DND-41 (cell line): ENCODE measurements around the gene ART4.

ENCODE experiments used
- ATAC-seq: fragments of 200-7000 bp; cut with Tn5 transposase; 3 replicates; pipeline ENCODE4 v1.9.1; 2021; ENCODE audit warnings: low read depth; ENCODE audit not compliant: insufficient read depth
- DNase-seq: peaks from one replicate; pipeline ENCODE4 v3.0.0-alpha.2; 2020
- H2AFZ ChIP-seq: 2 replicates; pipeline ENCODE4 v1.6.0; 2012; ENCODE audit warnings: low read depth, low read length
- H3K27ac ChIP-seq: 2 replicates; pipeline ENCODE4 v1.5.1; 2012; ENCODE audit warnings: low read length, inconsistent platforms
- H3K27me3 ChIP-seq: fragments of 200-600 bp; sonication (generic); 2 replicates; pipeline ENCODE4 v1.6.0; 2012; ENCODE audit warnings: low read length, mild to moderate bottlenecking, inconsistent platforms; ENCODE audit not compliant: insufficient read depth, poor library complexity
- H3K36me3 ChIP-seq: 2 replicates; pipeline ENCODE4 v1.5.1; 2012; ENCODE audit warnings: low read length, inconsistent platforms; ENCODE audit not compliant: insufficient read depth
- H3K4me1 ChIP-seq: 2 replicates; pipeline ENCODE4 v1.5.1; 2012; ENCODE audit warnings: mild to moderate bottlenecking, low read length; ENCODE audit not compliant: insufficient read depth
- H3K4me2 ChIP-seq: 2 replicates; pipeline ENCODE4 v1.6.0; 2012; ENCODE audit warnings: mild to moderate bottlenecking, moderate library complexity, low read length, inconsistent platforms; ENCODE audit not compliant: insufficient read depth
- H3K4me3 ChIP-seq, 2 experiments: fragments of 200-600 bp in 1 of 2; shearing (Covaris generic) in 1 of 2; 2 replicates each; pipeline ENCODE4 v1.5.1; 2012 to 2016; ENCODE audit warnings: inconsistent platforms in 2 of 2, low read length in 2 of 2, mild to moderate bottlenecking in 2 of 2, low read depth in 1 of 2, moderate library complexity in 1 of 2
- H3K79me2 ChIP-seq: 2 replicates; pipeline ENCODE4 v1.6.0; 2012; ENCODE audit warnings: low read length, inconsistent platforms; ENCODE audit not compliant: insufficient read depth
- H3K9ac ChIP-seq: 2 replicates; pipeline ENCODE4 v1.6.0; 2012; ENCODE audit warnings: low read depth, mild to moderate bottlenecking, inconsistent platforms, low read length, moderate library complexity
- H3K9me3 ChIP-seq: 2 replicates; pipeline ENCODE4 v1.5.1; 2012; ENCODE audit warnings: low read length, moderate library complexity, mild to moderate bottlenecking, inconsistent platforms; ENCODE audit not compliant: insufficient read depth, severe bottlenecking
- H4K20me1 ChIP-seq: 2 replicates; pipeline ENCODE4 v1.6.0; 2012; ENCODE audit warnings: low read length; ENCODE audit not compliant: insufficient read depth
- CTCF ChIP-seq: IDR thresholded peaks from 2 replicates; pipeline ENCODE4 v1.5.1; 2012; ENCODE audit warnings: borderline replicate concordance, low read length, moderate library complexity, mild to moderate bottlenecking; ENCODE audit not compliant: poor library complexity, severe bottlenecking; ENCODE audit errors: extremely low read depth
- EZH2 ChIP-seq: IDR thresholded peaks from 3 replicates; pipeline ENCODE4 v1.6.1; 2012; ENCODE audit warnings: borderline replicate concordance, low read depth, mild to moderate bottlenecking, moderate library complexity, low read length, inconsistent platforms; ENCODE audit not compliant: severe bottlenecking

ART4 gene

GRCh38 chr12:14803830-14804160, 39.5 kb downstream of the ART4 start:
- Histone ChIP-seq H3K36me3 (peaks cover 22% of the 10 kb centered on the region), H3K27ac (peak overlapping the region; percentile 78), H2AFZ (peak overlapping the region; percentile 89), H3K79me2 (peaks cover 51% of the 10 kb centered on the region), H3K9me3 (no peaks in the 10 kb centered on the region), H3K4me2 (peak overlapping the region; percentile 71), H3K4me3 (peak overlapping the region; percentile 87 to 91), H3K4me1 (peaks cover 33% of the 10 kb centered on the region), H3K27me3 (no peaks in the 10 kb centered on the region), H3K9ac (peak overlapping the region; percentile 83), H4K20me1 (peaks cover 13% of the 10 kb centered on the region; the same call in 1 of the 2 replicates)
- DNase-seq: no peak
- TF ChIP-seq CTCF: no peak
- TF ChIP-seq EZH2: no peak
- peak; percentile 22 for ATAC-seq

GRCh38 chr12:14803011-14803829, 40.1 kb downstream of the ART4 start, which contains the start of the genes C12orf60 and WBP11:
Gene C12orf60, plus strand, starts transcription at chr12:14803670. Its CDS starts 19,266 bp downstream, at chr12:14822936.
Gene WBP11, minus strand, starts transcription at chr12:14803478. Its CDS starts 2,095 bp downstream, at chr12:14801383.
- peaks cover 28% of the 10 kb centered on the region for H3K36me3 ChIP-seq
- H4K20me1 ChIP-seq: peaks cover 13% of the 10 kb centered on the region; the same call in 1 of the 2 replicates
- TF ChIP-seq CTCF: no peak
- TF ChIP-seq EZH2: no peak
- H3K4me2 ChIP-seq: peak within 1 kb of the TSS; percentile 89
- peak; percentile 98 for ATAC-seq
- H3K79me2 ChIP-seq: peaks cover 57% of the 10 kb centered on the region
- peak within 1 kb of the TSS; percentile 87 to 91 for H3K4me3 ChIP-seq
- no peaks in the 10 kb centered on the region for H3K27me3 ChIP-seq
- peak within 1 kb of the TSS; percentile 87 for H3K27ac ChIP-seq
- peak; percentile 95 for DNase-seq
- peaks cover 33% of the 10 kb centered on the region for H3K4me1 ChIP-seq
- H3K9ac ChIP-seq: peak within 1 kb of the TSS; percentile 83
- H3K9me3 ChIP-seq: no peaks in the 10 kb centered on the region
- H2AFZ ChIP-seq: peak within 1 kb of the TSS; percentile 94

GRCh38 chr12:14802721-14803010, 40.7 kb downstream of the ART4 start:
- H3K4me1 ChIP-seq: peaks cover 33% of the 10 kb centered on the region
- H4K20me1 ChIP-seq: peaks cover 13% of the 10 kb centered on the region; the same call in 1 of the 2 replicates
- H3K4me3 ChIP-seq: peak overlapping the region; percentile 87 to 91
- peak overlapping the region; percentile 94; the same call in 1 of the 2 replicates for H2AFZ ChIP-seq
- H3K4me2 ChIP-seq: peak overlapping the region; percentile 89
- peaks cover 33% of the 10 kb centered on the region for H3K36me3 ChIP-seq
- H3K27me3 ChIP-seq: no peaks in the 10 kb centered on the region
- DNase-seq (no peak), ATAC-seq (no peak)
- no peak for TF ChIP-seq CTCF
- no peak for TF ChIP-seq EZH2
- peak overlapping the region; percentile 83 for H3K9ac ChIP-seq
- peak overlapping the region; percentile 87 for H3K27ac ChIP-seq
- H3K79me2 ChIP-seq: peaks cover 62% of the 10 kb centered on the region
- no peaks in the 10 kb centered on the region for H3K9me3 ChIP-seq
